Spleen (tissue), 7 donors: ENCODE measurements around the gene NUPR1.

Experiments used
- POLR2AphosphoS5 ChIP-seq, 3 donors: sonication (generic); formaldehyde crosslinking; IDR thresholded peaks; one replicate each; pipeline ENCODE4 v1.5.1; 2017; ENCODE audit warnings: antibody characterized with exemption in 3 of 3
- TF ChIP-seq, protein P1 (sequence below), 11 experiments: fragments of 200-600 bp in 7 of 11; fragments of 450-650 bp in 4 of 11; sonication (generic) in 4 of 11; IDR thresholded peaks in 8 of 11; conservative IDR thresholded peaks in 3 of 11; 1 replicate in 7 of 11; 2 replicates in 4 of 11; pipeline versions ENCODE4 v1.4.0 to v1.8.0; 2016 to 2021; ENCODE audit warnings: antibody characterized with exemption in 11 of 11, inconsistent platforms in 4 of 11, mild to moderate bottlenecking in 1 of 11
- donor health status: DM: no; HTN: no; CAD: no; lungs with moderate emphysema.
- donor health status: DM: no; HTN: no; CAD: no.
- donor health status: DM: no; HTN: no; CAD: no.

DNA sequence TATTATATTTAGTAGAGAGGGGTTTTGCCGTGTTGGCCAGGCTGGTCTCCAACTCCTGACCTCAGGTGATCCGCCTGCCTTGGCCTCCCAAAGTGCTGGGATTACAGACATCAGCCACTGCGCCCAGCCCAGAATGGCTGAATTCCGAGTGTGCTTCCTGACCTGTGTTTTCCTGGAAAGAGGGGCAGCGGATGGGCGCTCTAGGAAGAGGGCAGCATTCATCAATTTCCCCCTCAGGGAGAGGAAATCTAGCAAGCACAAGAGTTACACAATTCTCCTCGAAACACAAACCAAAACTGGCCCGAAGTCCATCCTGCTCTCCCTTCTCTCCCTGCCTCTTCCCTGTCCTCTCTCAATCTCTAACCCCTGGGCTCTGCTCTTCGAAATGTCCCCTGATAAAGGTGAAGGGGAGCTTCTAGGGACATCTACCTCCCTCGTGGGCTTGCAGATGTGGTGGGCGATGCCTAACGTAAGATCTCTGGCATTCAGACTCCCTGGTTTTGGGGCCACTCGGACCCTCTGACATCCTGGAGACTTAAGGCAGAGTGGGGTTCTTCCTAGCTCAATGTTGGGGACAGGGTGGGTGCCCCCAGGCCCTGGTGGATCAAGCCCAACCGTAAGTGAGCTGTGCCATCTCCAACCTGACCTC is 33.2 kb downstream of the NUPR1 start:
- TF ChIP-seq, protein P1, sequence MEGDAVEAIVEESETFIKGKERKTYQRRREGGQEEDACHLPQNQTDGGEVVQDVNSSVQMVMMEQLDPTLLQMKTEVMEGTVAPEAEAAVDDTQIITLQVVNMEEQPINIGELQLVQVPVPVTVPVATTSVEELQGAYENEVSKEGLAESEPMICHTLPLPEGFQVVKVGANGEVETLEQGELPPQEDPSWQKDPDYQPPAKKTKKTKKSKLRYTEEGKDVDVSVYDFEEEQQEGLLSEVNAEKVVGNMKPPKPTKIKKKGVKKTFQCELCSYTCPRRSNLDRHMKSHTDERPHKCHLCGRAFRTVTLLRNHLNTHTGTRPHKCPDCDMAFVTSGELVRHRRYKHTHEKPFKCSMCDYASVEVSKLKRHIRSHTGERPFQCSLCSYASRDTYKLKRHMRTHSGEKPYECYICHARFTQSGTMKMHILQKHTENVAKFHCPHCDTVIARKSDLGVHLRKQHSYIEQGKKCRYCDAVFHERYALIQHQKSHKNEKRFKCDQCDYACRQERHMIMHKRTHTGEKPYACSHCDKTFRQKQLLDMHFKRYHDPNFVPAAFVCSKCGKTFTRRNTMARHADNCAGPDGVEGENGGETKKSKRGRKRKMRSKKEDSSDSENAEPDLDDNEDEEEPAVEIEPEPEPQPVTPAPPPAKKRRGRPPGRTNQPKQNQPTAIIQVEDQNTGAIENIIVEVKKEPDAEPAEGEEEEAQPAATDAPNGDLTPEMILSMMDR (IDR thresholded peaks at IDR 0.05 in 8 of 11, conservative IDR thresholded peaks at IDR 0.05 in 3 of 11), result no peak
- peak in 1 of 3 donors; percentile 10 for TF ChIP-seq POLR2AphosphoS5 (IDR thresholded peaks at IDR 0.05)
